Prostate gland (tissue), 2 donors: ENCODE measurements around the gene CEACAM16. TPM values are rescaled to one million over a fixed set of nuclear protein-coding genes. Genes with fewer than 3 reads are reported as not detected.
"Not testable (repeated sequence)": the region's sequence is repeated elsewhere in the genome, so short reads cannot be mapped to it uniquely, and the experiment has no call there.

Source experiments
- DNase-seq: peaks from one replicate; pipeline ENCODE4 v3.0.0-alpha.2; 2019; ENCODE audit warnings: low spot score
- H3K27ac ChIP-seq, 2 donors: fragments of 200-600 bp; sonication (generic); 2 replicates each; pipeline ENCODE4 v1.5.1; 2017 to 2019
- H3K27me3 ChIP-seq: fragments of 200-600 bp; sonication (generic); replicated peaks from 2 replicates; pipeline ENCODE4 v1.5.1; 2019; ENCODE audit not compliant: insufficient read depth
- H3K36me3 ChIP-seq, 2 donors: fragments of 200-600 bp; sonication (generic); 1 replicate in 1 of 2; 2 replicates in 1 of 2; pipeline versions ENCODE4 v1.5.1 to v1.8.1; 2017 to 2019
- H3K4me1 ChIP-seq: fragments of 200-600 bp; sonication (generic); replicated peaks from 2 replicates; pipeline ENCODE4 v1.5.1; 2019
- H3K4me3 ChIP-seq, 2 donors: fragments of 200-600 bp; sonication (generic); 2 replicates each; pipeline ENCODE4 v1.5.1; 2017 to 2019
- H3K9me3 ChIP-seq: fragments of 200-600 bp; sonication (generic); 2 replicates; pipeline ENCODE4 v1.5.1; 2017
- POLR2A ChIP-seq: fragments of 450-650 bp; IDR thresholded peaks from one replicate; pipeline ENCODE4 v1.6.1; 2016; ENCODE audit warnings: antibody characterized with exemption, mild to moderate bottlenecking
- POLR2AphosphoS5 ChIP-seq: sonication (generic); formaldehyde crosslinking; IDR thresholded peaks from one replicate; pipeline ENCODE4 v1.6.1; 2017; ENCODE audit warnings: antibody characterized with exemption
- WGBS: methylation state at CpG from one replicate; pipeline ENCODE4 v1.1.5; 2018; 5-methylcytosine and 5-hydroxymethylcytosine counted together
- intact Hi-C: fragments of 100-400 bp; cut with DNase I; formaldehyde crosslinking; loops from one replicate; pipeline ENCODE4 v1.14.2; 2022
- total RNA-seq, 2 donors: library from RNA; depleted of rRNA; stranded (reverse); fragments of >200 nt; gene quantifications; one replicate each; pipeline ENCODE4 v1.1.0, GENCODE V29; 2016
- TF ChIP-seq, protein P1 (sequence below), 4 experiments: fragments of 200-600 bp in 2 of 4; fragments of 450-650 bp in 2 of 4; sonication (generic) in 2 of 4; IDR thresholded peaks; 1 replicate in 3 of 4; 2 replicates in 1 of 4; pipeline ENCODE4 v1.5.1; 2016 to 2019; ENCODE audit warnings: antibody characterized with exemption in 4 of 4, mild to moderate bottlenecking in 2 of 4, moderate library complexity in 2 of 4

Gene CEACAM16
- total RNA-seq, 2 donors from 2014 or later: not detected

DNA sequence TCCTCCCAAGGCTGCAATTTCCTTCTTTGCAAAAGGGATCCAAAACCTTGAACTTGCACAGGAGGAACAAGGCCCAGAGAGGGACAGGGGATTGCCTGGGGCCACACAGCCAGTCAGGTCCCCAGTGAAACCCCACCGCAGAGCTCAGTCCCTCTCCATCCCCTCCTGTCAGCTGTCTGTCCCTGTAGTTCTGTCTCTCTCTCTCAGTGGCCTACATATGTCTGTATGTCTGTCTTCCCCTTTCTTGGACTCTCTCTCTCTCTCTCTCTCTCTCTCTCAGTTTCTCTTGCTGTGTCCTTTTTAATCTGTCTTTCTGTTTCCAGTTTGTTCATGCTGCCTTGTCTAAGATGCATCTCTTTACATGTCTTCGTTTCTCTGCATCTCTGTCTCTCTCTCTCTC, 16.1 kb upstream of the CEACAM16 start:
- WGBS: 88% methylated on average over 2 of the region's 2 CpGs
- H3K27ac ChIP-seq: no peak overlapping the region
- no peaks in the 10 kb centered on the region for H3K36me3 ChIP-seq
- H3K9me3 ChIP-seq: no peaks in the 10 kb centered on the region
- TF ChIP-seq, protein P1, sequence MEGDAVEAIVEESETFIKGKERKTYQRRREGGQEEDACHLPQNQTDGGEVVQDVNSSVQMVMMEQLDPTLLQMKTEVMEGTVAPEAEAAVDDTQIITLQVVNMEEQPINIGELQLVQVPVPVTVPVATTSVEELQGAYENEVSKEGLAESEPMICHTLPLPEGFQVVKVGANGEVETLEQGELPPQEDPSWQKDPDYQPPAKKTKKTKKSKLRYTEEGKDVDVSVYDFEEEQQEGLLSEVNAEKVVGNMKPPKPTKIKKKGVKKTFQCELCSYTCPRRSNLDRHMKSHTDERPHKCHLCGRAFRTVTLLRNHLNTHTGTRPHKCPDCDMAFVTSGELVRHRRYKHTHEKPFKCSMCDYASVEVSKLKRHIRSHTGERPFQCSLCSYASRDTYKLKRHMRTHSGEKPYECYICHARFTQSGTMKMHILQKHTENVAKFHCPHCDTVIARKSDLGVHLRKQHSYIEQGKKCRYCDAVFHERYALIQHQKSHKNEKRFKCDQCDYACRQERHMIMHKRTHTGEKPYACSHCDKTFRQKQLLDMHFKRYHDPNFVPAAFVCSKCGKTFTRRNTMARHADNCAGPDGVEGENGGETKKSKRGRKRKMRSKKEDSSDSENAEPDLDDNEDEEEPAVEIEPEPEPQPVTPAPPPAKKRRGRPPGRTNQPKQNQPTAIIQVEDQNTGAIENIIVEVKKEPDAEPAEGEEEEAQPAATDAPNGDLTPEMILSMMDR (IDR thresholded peaks at IDR 0.05): no peak
- TF ChIP-seq POLR2A: no peak
- intact Hi-C loops: no loop called here
- no peak overlapping the region for H3K4me3 ChIP-seq
- no peak for DNase-seq
- H3K4me1 ChIP-seq: no peaks in the 10 kb centered on the region
- H3K27me3 ChIP-seq: no peaks in the 10 kb centered on the region

DNA sequence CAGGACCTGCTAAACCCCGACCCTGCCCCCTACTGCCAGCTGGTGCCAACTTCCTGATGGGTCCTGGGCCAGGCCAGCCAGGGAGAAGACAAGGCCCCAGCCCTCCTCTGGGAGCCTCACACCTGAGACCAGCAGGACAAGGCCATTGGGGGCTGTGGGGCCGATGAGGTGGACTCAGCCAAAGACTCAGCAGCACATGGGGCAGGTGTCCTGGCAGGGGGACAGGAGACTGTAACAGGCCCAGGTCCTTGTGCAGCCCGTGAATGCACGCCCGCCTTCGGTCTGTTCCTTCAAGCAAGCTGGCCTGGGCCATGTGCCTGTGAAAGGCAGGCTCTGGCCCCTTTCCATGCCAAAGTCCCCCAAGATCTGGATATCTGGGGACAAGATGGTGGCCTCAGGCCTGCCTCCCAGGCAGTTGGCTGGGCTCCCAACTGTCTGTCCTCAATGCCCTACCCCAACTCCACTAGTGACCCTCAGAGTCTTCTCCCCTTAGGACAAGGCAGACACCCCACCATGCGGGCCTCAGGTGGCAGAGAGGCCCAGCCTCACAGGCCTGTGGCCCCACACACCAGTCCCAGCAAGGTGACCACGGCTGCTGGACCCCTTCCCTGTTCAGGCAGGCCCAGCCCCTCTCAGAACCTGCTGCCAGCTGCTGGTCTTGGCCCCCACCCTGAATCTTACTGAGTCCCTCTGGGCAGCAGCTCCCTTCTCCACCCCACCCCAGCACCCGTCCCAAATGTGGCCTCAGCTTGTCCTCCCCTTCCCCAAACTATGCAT, 15.3 kb upstream of the CEACAM16 start:
- TF ChIP-seq POLR2A (no peak), POLR2AphosphoS5 (no peak)
- TF ChIP-seq, protein P1 (IDR thresholded peaks at IDR 0.05): no peak
- intact Hi-C loops: no loop called here
- Histone ChIP-seq H3K36me3 (no peaks in the 10 kb centered on the region), H3K27me3 (no peaks in the 10 kb centered on the region), H3K4me1 (no peaks in the 10 kb centered on the region), H3K4me3 (no peak overlapping the region), H3K27ac (no peak overlapping the region), H3K9me3 (no peaks in the 10 kb centered on the region)
- no peak for DNase-seq
- WGBS: 76% methylated on average over 8 of the region's 9 CpGs

DNA sequence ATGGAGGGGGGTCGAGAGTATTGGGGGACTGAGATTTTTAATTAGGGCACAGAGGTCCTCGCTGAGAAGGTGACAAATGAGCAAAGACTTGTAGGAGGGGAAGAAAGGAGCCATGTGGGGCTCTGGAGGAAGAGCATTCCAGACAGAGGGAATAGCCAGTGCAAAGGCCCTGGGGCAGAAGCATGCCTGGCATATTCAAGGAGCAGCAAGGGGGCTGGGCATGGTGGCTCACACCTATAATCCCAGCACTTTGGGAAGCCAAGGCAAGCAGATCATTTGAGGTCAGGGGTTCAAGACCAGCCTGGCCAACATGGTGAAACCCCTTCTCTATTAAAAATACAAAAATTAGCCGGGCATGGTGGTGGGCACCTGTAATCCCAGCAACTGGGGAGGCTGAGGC, 14.6 kb upstream of the CEACAM16 start:
- H3K9me3 ChIP-seq, H3K27ac ChIP-seq, H3K36me3 ChIP-seq, DNase-seq, H3K4me1 ChIP-seq, intact Hi-C loops, H3K4me3 ChIP-seq, H3K27me3 ChIP-seq: not testable (repeated sequence)
- WGBS: 94% methylated on average over 3 of the region's 3 CpGs

DNA sequence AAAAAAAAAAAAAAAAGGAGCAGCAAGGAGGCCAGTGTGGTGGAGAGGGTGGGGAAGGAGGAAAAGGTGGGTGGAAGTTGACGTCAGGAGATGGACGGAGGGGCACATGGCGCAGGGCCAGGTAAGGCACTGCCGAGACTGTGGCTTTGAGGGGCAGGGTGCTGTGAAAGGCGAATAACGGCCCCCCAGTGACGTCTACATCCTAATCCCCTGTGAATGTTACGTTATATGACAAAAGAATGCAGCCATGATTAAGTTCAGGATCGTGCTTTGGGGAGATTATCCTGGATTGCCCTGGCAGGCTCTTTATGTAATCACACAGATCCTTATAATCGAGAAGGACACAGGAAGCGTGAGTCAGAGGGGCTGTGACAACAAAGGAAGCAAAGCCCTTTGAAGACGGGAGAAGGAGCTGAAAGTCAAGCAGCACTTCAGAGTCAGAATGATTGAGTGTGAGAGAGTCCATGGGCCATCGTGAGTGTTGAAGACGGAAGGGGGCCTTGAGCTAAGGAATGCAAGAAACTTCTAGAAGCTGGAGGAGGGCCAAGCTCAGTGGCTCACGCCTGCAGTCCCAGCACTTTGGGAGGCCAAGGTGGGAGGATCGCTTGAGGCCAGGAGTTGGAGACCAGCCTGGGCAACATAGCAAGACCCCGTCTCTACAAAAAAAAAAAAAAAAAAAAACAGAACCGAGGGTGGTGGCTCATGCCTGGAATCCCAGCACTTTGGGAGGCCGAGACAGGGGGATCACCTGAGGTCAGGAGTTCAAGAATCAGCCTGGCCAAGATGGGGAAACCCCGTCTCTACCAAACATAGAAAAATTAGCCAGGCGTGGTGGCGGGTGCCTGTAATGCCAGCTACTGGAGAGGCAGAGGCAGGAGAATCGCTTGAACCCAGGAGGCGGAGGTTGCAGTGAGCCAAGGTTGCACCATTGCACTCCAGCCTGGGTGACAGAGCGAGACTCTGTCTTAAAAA, 13.8 kb upstream of the CEACAM16 start:
- H3K4me3 ChIP-seq: no peak overlapping the region
- H3K36me3 ChIP-seq: no peaks in the 10 kb centered on the region
- WGBS: 55% methylated on average over 25 of the region's 25 CpGs
- no peaks in the 10 kb centered on the region for H3K9me3 ChIP-seq
- TF ChIP-seq POLR2A (no peak), POLR2AphosphoS5 (peak; percentile 27)
- H3K27ac ChIP-seq: no peak overlapping the region
- intact Hi-C loops: no loop called here
- H3K4me1 ChIP-seq: no peaks in the 10 kb centered on the region
- no peaks in the 10 kb centered on the region for H3K27me3 ChIP-seq
- DNase-seq: no peak

DNA sequence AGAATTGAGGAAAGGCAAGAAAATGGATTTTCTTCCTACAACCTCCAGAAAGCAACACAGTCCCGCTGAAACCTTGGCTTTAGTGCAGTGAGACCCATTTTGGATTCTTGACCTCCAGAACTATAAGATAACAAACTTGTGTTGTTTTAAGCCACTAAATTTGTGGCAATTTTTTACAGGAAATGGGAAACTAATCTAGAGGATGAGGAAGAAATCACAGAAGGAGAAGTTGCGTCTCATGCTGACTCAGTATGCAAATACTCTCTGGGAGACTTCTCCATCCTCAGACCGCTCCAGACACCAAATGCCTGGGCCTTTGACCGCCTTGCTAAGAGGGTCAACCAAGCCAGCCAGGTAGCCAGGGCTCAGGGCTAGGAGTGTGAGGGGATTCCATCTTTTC, 13.1 kb upstream of the CEACAM16 start:
- Histone ChIP-seq H3K9me3 (no peaks in the 10 kb centered on the region), H3K4me1 (no peaks in the 10 kb centered on the region), H3K36me3 (no peaks in the 10 kb centered on the region), H3K27me3 (no peaks in the 10 kb centered on the region), H3K27ac (no peak overlapping the region), H3K4me3 (no peak overlapping the region)
- TF ChIP-seq, protein P1 (IDR thresholded peaks at IDR 0.05): no peak
- TF ChIP-seq POLR2A: no peak
- DNase-seq: no peak
- 88% methylated on average over 4 of the region's 4 CpGs for WGBS
- intact Hi-C loops: no loop called here
